HepG2 (cell line): ENCODE measurements around the gene COG1. TPM values are rescaled to one million over a fixed set of nuclear protein-coding genes. Genes with fewer than 3 reads are reported as not detected.

Source experiments
- ATF6 ChIP-seq: sonication (generic); formaldehyde crosslinking; conservative IDR thresholded peaks from 2 replicates; pipeline ENCODE4 v1.4.0; 2020; ENCODE audit warnings: missing genetic modification reagents
- DNMT3B ChIP-seq: conservative IDR thresholded peaks from 2 replicates; pipeline ENCODE4 v1.6.1; 2016; ENCODE audit warnings: missing biosample characterization, control low read depth
- ELF3 ChIP-seq: IDR thresholded peaks from 2 replicates; pipeline ENCODE4 v1.6.1; 2016; ENCODE audit warnings: missing genetic modification reagents, missing compliant biosample characterization
- EP300 ChIP-seq, 3 experiments: sonication (generic) in 1 of 3; formaldehyde crosslinking in 1 of 3; IDR thresholded peaks; 2 replicates each; pipeline versions ENCODE4 v1.5.1 to v1.6.1; 2011 to 2020; ENCODE audit warnings: low read depth in 2 of 3, low read length in 2 of 3, borderline replicate concordance in 1 of 3, improper control_type of control experiment in 1 of 3, mild to moderate bottlenecking in 1 of 3, missing genetic modification reagents in 1 of 3, moderate library complexity in 1 of 3
- FOXA3 ChIP-seq: IDR thresholded peaks from 2 replicates; pipeline ENCODE4 v1.6.1; 2016; ENCODE audit warnings: missing genetic modification reagents, missing compliant biosample characterization
- HNRNPH1 ChIP-seq: fragments of 200-400 bp; formaldehyde crosslinking; optimal IDR thresholded peaks from 2 replicates; pipeline ENCODE3; 2017; ENCODE audit warnings: mild to moderate bottlenecking, low read depth, low read length
- HOXA3 ChIP-seq: sonication (generic); formaldehyde crosslinking; IDR thresholded peaks from 2 replicates; pipeline ENCODE4 v1.5.0; 2020; ENCODE audit warnings: missing genetic modification reagents
- KDM3A ChIP-seq: IDR thresholded peaks from 2 replicates; pipeline ENCODE4 v1.6.1; 2018; ENCODE audit warnings: low read depth, missing compliant biosample characterization
- NCOA2 ChIP-seq: sonication (generic); formaldehyde crosslinking; IDR thresholded peaks from 2 replicates; pipeline ENCODE4 v1.8.0; 2022; ENCODE audit warnings: inconsistent platforms
- POLR2G ChIP-seq: fragments of 200-400 bp; formaldehyde crosslinking; IDR thresholded peaks from 2 replicates; pipeline ENCODE4 v1.6.1; 2018; ENCODE audit warnings: mild to moderate bottlenecking, low read depth, low read length, moderate library complexity
- RERE ChIP-seq: IDR thresholded peaks from 2 replicates; pipeline ENCODE4 v1.6.1; 2016; ENCODE audit warnings: low read depth, missing genetic modification reagents, missing compliant biosample characterization
- RXRA ChIP-seq: sonication (generic); formaldehyde crosslinking; IDR thresholded peaks from 2 replicates; pipeline ENCODE4 v1.5.1; 2020; ENCODE audit warnings: missing genetic modification reagents
- SNAI1 ChIP-seq: sonication (generic); formaldehyde crosslinking; IDR thresholded peaks from 2 replicates; pipeline ENCODE4 v1.5.0; 2020; ENCODE audit warnings: mild to moderate bottlenecking, missing genetic modification reagents, borderline replicate concordance
- SNAPC2 ChIP-seq: sonication (generic); formaldehyde crosslinking; IDR thresholded peaks from 2 replicates; pipeline ENCODE4 v1.8.1; 2022; ENCODE audit warnings: mild to moderate bottlenecking, missing genetic modification reagents
- ZMYM4 ChIP-seq: sonication (generic); formaldehyde crosslinking; IDR thresholded peaks from 2 replicates; pipeline ENCODE4 v1.8.1; 2023; ENCODE audit warnings: mild to moderate bottlenecking, missing genetic modification reagents
- ZNF121 ChIP-seq: sonication (generic); formaldehyde crosslinking; IDR thresholded peaks from 2 replicates; pipeline ENCODE4 v1.5.0; 2020; ENCODE audit warnings: mild to moderate bottlenecking, missing genetic modification reagents
- ZNF335 ChIP-seq: sonication (generic); formaldehyde crosslinking; IDR thresholded peaks from 2 replicates; pipeline ENCODE4 v1.4.0; 2020; ENCODE audit warnings: missing genetic modification reagents
- ZNF430 ChIP-seq: sonication (generic); formaldehyde crosslinking; IDR thresholded peaks from 2 replicates; pipeline ENCODE4 v1.9.0; 2021; ENCODE audit warnings: mild to moderate bottlenecking, missing genetic modification reagents
- polyA plus RNA-seq, 8 experiments: library from polyadenylated mRNA; depleted of rRNA in 3 of 8; stranded (reverse) in 7 of 8; unstranded in 1 of 8; fragments of >200 nt; fragmentation: Illumina TruSeq in 4 of 8; extraction: Trizol in 4 of 8; gene quantifications; 2 replicates each; pipeline versions ENCODE4 v1.2.1 to v1.2.3, GENCODE V29; 2011 to 2016; ENCODE audit warnings: low read depth in 4 of 8, missing spikeins in 1 of 8, mixed read lengths in 1 of 8; ENCODE audit not compliant: insufficient read depth in 1 of 8
- total RNA-seq, 5 experiments: library from RNA; depleted of rRNA; stranded (reverse); fragments of >200 nt; fragmentation: Illumina TruSeq; extraction: Trizol; gene quantifications; 2 replicates each; pipeline ENCODE4 v1.2.3, GENCODE V29; 2016; ENCODE audit warnings: low read depth in 1 of 5
- TF ChIP-seq, protein P1 (sequence below): sonication (generic); formaldehyde crosslinking; IDR thresholded peaks from 2 replicates; pipeline ENCODE4 v1.8.1; 2022; ENCODE audit warnings: low read depth, mild to moderate bottlenecking, missing genetic modification reagents

COG1 gene
- total and polyA plus RNA-seq, 2 of the 13 experiments (the other 11 are each of a cell fraction or from before 2014, with no cell fraction given), result 36.6 to 39.7 TPM

- TF ChIP-seq HOXA3 (peak; percentile 50; the same call in 1 of the 2 replicates), RERE (CRISPR knock-in tag) (no peak), KDM3A (CRISPR knock-in tag) (peak; percentile 40; the same call in 1 of the 2 replicates), POLR2G (peak; percentile 46; the same call in 1 of the 2 replicates), SNAI1 (CRISPR knock-in tag) (0 out of 2 replicates have a peak, but pooled peaks have one; percentile 47), ZMYM4 (peak; percentile 29; the same call in 1 of the 2 replicates), NCOA2 (CRISPR knock-in tag) (0 out of 2 replicates have a peak, but pooled peaks have one; percentile 1), ELF3 (CRISPR knock-in tag) (peak; percentile 15), RXRA (CRISPR knock-in tag) (peak; percentile 24; the same call in 1 of the 2 replicates), ZNF430 (CRISPR knock-in tag) (peak; percentile 52; the same call in 1 of the 2 replicates), FOXA3 (no peak), ATF6 (CRISPR knock-in tag) (0 out of 2 replicates have a peak, but pooled peaks have one; percentile 66), ZNF335 (CRISPR knock-in tag) (0 out of 2 replicates have a peak, but pooled peaks have one; percentile 55), HNRNPH1 (peak; percentile 27), EP300 (IDR thresholded peaks at IDR 0.05; ENCODE audit: low read depth in 2 of 2, low read length in 2 of 2) (peak in 1 of 2 experiments; percentile 20; a peak in 1 of 4 replicates), EP300 (CRISPR knock-in tag; IDR thresholded peaks at IDR 0.05; ENCODE audit: borderline replicate concordance) (no peak), SNAPC2 (CRISPR knock-in tag) (0 out of 2 replicates have a peak, but pooled peaks have one; percentile 8), DNMT3B (CRISPR knock-in tag) (0 out of 2 replicates have a peak, but pooled peaks have one; percentile 19), ZNF121 (peak; percentile 26; the same call in 1 of the 2 replicates)
- TF ChIP-seq, protein P1, sequence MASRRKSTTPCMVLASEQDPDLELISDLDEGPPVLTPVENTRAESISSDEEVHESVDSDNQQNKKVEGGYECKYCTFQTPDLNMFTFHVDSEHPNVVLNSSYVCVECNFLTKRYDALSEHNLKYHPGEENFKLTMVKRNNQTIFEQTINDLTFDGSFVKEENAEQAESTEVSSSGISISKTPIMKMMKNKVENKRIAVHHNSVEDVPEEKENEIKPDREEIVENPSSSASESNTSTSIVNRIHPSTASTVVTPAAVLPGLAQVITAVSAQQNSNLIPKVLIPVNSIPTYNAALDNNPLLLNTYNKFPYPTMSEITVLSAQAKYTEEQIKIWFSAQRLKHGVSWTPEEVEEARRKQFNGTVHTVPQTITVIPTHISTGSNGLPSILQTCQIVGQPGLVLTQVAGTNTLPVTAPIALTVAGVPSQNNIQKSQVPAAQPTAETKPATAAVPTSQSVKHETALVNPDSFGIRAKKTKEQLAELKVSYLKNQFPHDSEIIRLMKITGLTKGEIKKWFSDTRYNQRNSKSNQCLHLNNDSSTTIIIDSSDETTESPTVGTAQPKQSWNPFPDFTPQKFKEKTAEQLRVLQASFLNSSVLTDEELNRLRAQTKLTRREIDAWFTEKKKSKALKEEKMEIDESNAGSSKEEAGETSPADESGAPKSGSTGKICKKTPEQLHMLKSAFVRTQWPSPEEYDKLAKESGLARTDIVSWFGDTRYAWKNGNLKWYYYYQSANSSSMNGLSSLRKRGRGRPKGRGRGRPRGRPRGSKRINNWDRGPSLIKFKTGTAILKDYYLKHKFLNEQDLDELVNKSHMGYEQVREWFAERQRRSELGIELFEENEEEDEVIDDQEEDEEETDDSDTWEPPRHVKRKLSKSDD (CRISPR knock-in tag), result 0 out of 2 replicates have a peak, but pooled peaks have one; percentile 11
These were observed 11.1 kb downstream of the COG1 start (continued) for GRCh38 chr17:73203788-73204479.
